SK-N-SH treated with all-trans-retinoic acid at 6 μM for 48 hours (cell line): Measurements from ENCODE around the gene DCLRE1C.

Experiments
- ATAC-seq: fragments of 200-7000 bp; cut with Tn5 transposase; 3 replicates; pipeline ENCODE4 v1.9.1; 2020; ENCODE audit warnings: mild to moderate bottlenecking, moderate library complexity
- ARNTL ChIP-seq: fragments of 450-650 bp; formaldehyde crosslinking; IDR thresholded peaks from 2 replicates; pipeline ENCODE4 v1.5.0; 2020; ENCODE audit warnings: low read depth, mild to moderate bottlenecking, moderate library complexity, borderline replicate concordance
- BACH2 ChIP-seq: fragments of 250-450 bp; sonication (Bioruptor Pico); IDR thresholded peaks from 2 replicates; pipeline ENCODE4 v1.9.0; 2021; ENCODE audit warnings: mild to moderate bottlenecking, borderline replicate concordance
- CSDC2 ChIP-seq: fragments of 250-450 bp; sonication (Bioruptor Pico); IDR thresholded peaks from 2 replicates; pipeline ENCODE4 v1.5.0; 2020; ENCODE audit warnings: mild to moderate bottlenecking, moderate library complexity
- CSRNP3 ChIP-seq: fragments of 250-450 bp; sonication (Bioruptor Pico); IDR thresholded peaks from 2 replicates; pipeline ENCODE4 v1.5.1; 2021; ENCODE audit warnings: mild to moderate bottlenecking, moderate library complexity
- ESRRG ChIP-seq: fragments of 250-450 bp; sonication (Bioruptor Pico); IDR thresholded peaks from 2 replicates; pipeline ENCODE4 v1.6.1; 2021; ENCODE audit warnings: mild to moderate bottlenecking
- GLIS3 ChIP-seq: fragments of 250-450 bp; sonication (Bioruptor Pico); IDR thresholded peaks from 2 replicates; pipeline ENCODE4 v1.5.0; 2020; ENCODE audit warnings: mild to moderate bottlenecking, moderate library complexity
- ISL1 ChIP-seq: fragments of 250-450 bp; sonication (Bioruptor Pico); IDR thresholded peaks from 2 replicates; pipeline ENCODE4 v2.1.2; 2022; ENCODE audit warnings: mild to moderate bottlenecking, moderate library complexity
- OSR1 ChIP-seq: fragments of 250-450 bp; sonication (Bioruptor Pico); IDR thresholded peaks from 2 replicates; pipeline ENCODE4 v1.8.0; 2022; ENCODE audit warnings: moderate library complexity, mild to moderate bottlenecking, inconsistent platforms
- PATZ1 ChIP-seq: fragments of 250-450 bp; sonication (Bioruptor Pico); IDR thresholded peaks from 2 replicates; pipeline ENCODE4 v1.8.0; 2020; ENCODE audit warnings: mild to moderate bottlenecking, moderate library complexity, borderline replicate concordance
- POU6F1 ChIP-seq: fragments of 250-450 bp; sonication (Bioruptor Pico); IDR thresholded peaks from 2 replicates; pipeline ENCODE4 v1.8.0; 2021; ENCODE audit warnings: low read depth, mild to moderate bottlenecking, moderate library complexity, borderline replicate concordance
- PPARA ChIP-seq: fragments of 250-450 bp; sonication (Bioruptor Pico); IDR thresholded peaks from 2 replicates; pipeline ENCODE4 v1.5.0; 2020; ENCODE audit warnings: mild to moderate bottlenecking, borderline replicate concordance
- RARB ChIP-seq: fragments of 250-450 bp; sonication (Bioruptor Pico); IDR thresholded peaks from 2 replicates; pipeline ENCODE4 v1.8.0; 2021; ENCODE audit warnings: mild to moderate bottlenecking, moderate library complexity
- SNAI2 ChIP-seq: fragments of 250-450 bp; sonication (Bioruptor Pico); IDR thresholded peaks from 2 replicates; pipeline ENCODE4 v1.5.0; 2020; ENCODE audit warnings: mild to moderate bottlenecking, moderate library complexity
- TCF4 ChIP-seq: fragments of 250-450 bp; sonication (Bioruptor Pico); IDR thresholded peaks from 2 replicates; pipeline ENCODE4 v1.8.0; 2021; ENCODE audit warnings: mild to moderate bottlenecking, moderate library complexity, borderline replicate concordance
- TOX ChIP-seq: fragments of 250-450 bp; sonication (Bioruptor Pico); IDR thresholded peaks from 2 replicates; pipeline ENCODE4 v1.8.0; 2021; ENCODE audit warnings: mild to moderate bottlenecking, moderate library complexity, borderline replicate concordance
- ZC3H10 ChIP-seq: fragments of 250-450 bp; sonication (Bioruptor Pico); IDR thresholded peaks from 2 replicates; pipeline ENCODE4 v1.5.1; 2021; ENCODE audit warnings: mild to moderate bottlenecking, moderate library complexity
- ZFP3 ChIP-seq: fragments of 250-450 bp; sonication (Bioruptor Pico); IDR thresholded peaks from 2 replicates; pipeline ENCODE4 v1.5.0; 2020; ENCODE audit warnings: mild to moderate bottlenecking, moderate library complexity
- ZFP30 ChIP-seq: fragments of 450-650 bp; formaldehyde crosslinking; IDR thresholded peaks from 2 replicates; pipeline ENCODE4 v1.5.0; 2022; ENCODE audit warnings: mild to moderate bottlenecking, moderate library complexity
- ZNF565 ChIP-seq: fragments of 450-650 bp; formaldehyde crosslinking; conservative IDR thresholded peaks from 2 replicates; pipeline ENCODE4 v1.5.0; 2020; ENCODE audit warnings: low read depth, mild to moderate bottlenecking, moderate library complexity
- ZNF70 ChIP-seq: fragments of 450-650 bp; formaldehyde crosslinking; IDR thresholded peaks from 2 replicates; pipeline ENCODE4 v1.5.0; 2020; ENCODE audit warnings: mild to moderate bottlenecking, moderate library complexity
- ZNF8 ChIP-seq: fragments of 450-650 bp; formaldehyde crosslinking; IDR thresholded peaks from 2 replicates; pipeline ENCODE4 v1.5.0; 2020; ENCODE audit warnings: mild to moderate bottlenecking, moderate library complexity
- TF ChIP-seq, protein P1 (sequence below): fragments of 250-450 bp; sonication (Bioruptor Pico); IDR thresholded peaks from 2 replicates; pipeline ENCODE4 v1.5.1; 2020; ENCODE audit warnings: low read depth, mild to moderate bottlenecking, moderate library complexity

Gene DCLRE1C

GRCh38 chr10:14926061-14926470 is 27.8 kb downstream of the DCLRE1C start (continued):
- no peak for TF ChIP-seq PATZ1 (CRISPR knock-in tag)
- no peak for TF ChIP-seq OSR1 (CRISPR knock-in tag)

- TF ChIP-seq ISL1 (CRISPR knock-in tag): no peak
- no peak for TF ChIP-seq ZNF8 (CRISPR knock-in tag)
- no peak for TF ChIP-seq PATZ1 (CRISPR knock-in tag)
- no peak for TF ChIP-seq ARNTL (CRISPR knock-in tag)
- TF ChIP-seq GLIS3 (CRISPR knock-in tag): no peak
- TF ChIP-seq, protein P1, sequence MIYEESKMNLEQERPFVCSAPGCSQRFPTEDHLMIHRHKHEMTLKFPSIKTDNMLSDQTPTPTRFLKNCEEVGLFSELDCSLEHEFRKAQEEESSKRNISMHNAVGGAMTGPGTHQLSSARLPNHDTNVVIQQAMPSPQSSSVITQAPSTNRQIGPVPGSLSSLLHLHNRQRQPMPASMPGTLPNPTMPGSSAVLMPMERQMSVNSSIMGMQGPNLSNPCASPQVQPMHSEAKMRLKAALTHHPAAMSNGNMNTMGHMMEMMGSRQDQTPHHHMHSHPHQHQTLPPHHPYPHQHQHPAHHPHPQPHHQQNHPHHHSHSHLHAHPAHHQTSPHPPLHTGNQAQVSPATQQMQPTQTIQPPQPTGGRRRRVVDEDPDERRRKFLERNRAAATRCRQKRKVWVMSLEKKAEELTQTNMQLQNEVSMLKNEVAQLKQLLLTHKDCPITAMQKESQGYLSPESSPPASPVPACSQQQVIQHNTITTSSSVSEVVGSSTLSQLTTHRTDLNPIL (CRISPR knock-in tag): no peak
- TF ChIP-seq PPARA: no peak
- no peak for TF ChIP-seq BACH2 (CRISPR knock-in tag)
- no peak for TF ChIP-seq ZFP3
- no peak for TF ChIP-seq OSR1 (CRISPR knock-in tag)
- TF ChIP-seq CSDC2 (CRISPR knock-in tag): no peak
- no peak for TF ChIP-seq ESRRG (CRISPR knock-in tag)
- TF ChIP-seq CSRNP3 (CRISPR knock-in tag): no peak
- TF ChIP-seq ZNF70 (CRISPR knock-in tag): no peak
- no peak for TF ChIP-seq POU6F1 (CRISPR knock-in tag)
- TF ChIP-seq TOX (CRISPR knock-in tag): no peak
- no peak for TF ChIP-seq TCF4 (CRISPR knock-in tag)
- no peak for TF ChIP-seq ZNF565 (CRISPR knock-in tag)
- no peak for TF ChIP-seq SNAI2 (CRISPR knock-in tag)
- no peak for ATAC-seq
Measured at GRCh38 chr10:14925268-14925667, 28.6 kb downstream of the DCLRE1C start.

DNA sequence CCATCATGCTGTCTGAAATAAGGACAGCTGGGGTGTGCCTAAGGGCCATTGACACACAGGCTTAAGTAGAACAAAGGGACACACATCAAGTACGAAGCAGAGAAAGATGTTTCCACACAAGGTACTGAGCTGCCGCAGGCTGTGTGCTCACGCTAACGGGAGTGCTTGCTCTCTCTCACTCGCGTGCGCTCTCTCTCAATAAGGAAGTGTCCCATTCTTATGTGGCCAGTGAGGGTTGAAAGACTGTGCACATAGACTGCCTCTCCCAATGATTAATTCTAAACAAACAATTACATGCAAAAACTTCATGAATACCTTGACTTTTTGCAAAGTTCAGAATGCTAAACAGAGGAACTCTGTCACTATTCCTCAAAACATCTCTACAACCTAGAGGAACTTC is 29.9 kb downstream of the DCLRE1C start:
- no peak for ATAC-seq

More for the DNA sequence above, 29.9 kb downstream of the DCLRE1C start:
- no peak for TF ChIP-seq ZFP3
- no peak for TF ChIP-seq ZNF8 (CRISPR knock-in tag)
- TF ChIP-seq ZFP30 (CRISPR knock-in tag): no peak
- TF ChIP-seq ZNF70 (CRISPR knock-in tag): no peak
- no peak for TF ChIP-seq PPARA
- TF ChIP-seq ESRRG (CRISPR knock-in tag): no peak
- no peak for TF ChIP-seq RARB (CRISPR knock-in tag)
- TF ChIP-seq SNAI2 (CRISPR knock-in tag): no peak
- no peak for TF ChIP-seq TCF4 (CRISPR knock-in tag)
- no peak for TF ChIP-seq GLIS3 (CRISPR knock-in tag)
- TF ChIP-seq ZC3H10 (CRISPR knock-in tag): no peak
- TF ChIP-seq BACH2 (CRISPR knock-in tag): no peak
- no peak for TF ChIP-seq ISL1 (CRISPR knock-in tag)
- TF ChIP-seq CSRNP3 (CRISPR knock-in tag): no peak
